GM19099 (cell line): ENCODE data around the gene GALE.

Source experiments
- POLR2A ChIP-seq: IDR thresholded peaks from 3 replicates; pipeline ENCODE4 v1.6.1; 2011; ENCODE audit warnings: low read depth; ENCODE audit not compliant: insufficient read length; ENCODE audit errors: extremely low read depth

The GALE gene

DNA sequence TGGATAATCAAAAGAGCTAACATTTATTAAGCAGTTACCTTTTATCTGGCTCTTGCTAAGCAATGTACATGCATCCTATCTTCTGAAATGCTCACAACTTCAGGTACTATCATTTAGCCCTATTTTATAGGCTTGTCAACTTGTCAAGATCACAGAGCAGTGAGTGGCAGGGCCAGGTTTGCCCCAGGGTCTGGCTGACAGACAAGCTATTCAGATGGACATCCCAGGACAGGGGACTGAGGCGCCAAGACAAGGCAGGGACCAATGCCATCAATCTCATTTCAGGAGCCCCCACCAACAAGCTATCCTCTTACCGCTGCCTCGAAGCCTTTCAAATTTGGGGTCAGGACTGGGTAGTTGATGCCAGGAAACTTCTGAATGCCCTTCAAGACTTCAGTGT lies 15.8 kb upstream of the GALE start:
- no peak for TF ChIP-seq POLR2A

DNA sequence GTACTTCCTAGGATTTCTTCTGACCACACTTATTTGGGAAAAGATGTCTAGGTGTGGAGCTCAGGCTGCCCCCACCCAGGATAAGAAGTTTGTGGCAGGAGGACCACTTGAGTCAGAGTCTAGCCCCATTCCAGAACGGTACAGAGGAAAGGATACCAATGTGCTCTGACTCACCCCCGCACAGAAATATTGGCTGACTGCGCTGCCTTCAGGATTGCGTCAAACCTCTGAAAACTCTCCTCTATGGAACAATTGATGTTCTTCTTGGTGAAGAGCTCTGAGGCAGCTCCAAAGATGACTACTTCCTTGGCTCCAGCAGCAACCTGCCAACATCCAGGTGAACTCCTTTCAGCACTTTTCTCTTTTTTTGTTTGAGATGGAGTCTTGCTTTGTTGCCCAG lies 13.5 kb upstream of the GALE start:
- TF ChIP-seq POLR2A = no peak

DNA sequence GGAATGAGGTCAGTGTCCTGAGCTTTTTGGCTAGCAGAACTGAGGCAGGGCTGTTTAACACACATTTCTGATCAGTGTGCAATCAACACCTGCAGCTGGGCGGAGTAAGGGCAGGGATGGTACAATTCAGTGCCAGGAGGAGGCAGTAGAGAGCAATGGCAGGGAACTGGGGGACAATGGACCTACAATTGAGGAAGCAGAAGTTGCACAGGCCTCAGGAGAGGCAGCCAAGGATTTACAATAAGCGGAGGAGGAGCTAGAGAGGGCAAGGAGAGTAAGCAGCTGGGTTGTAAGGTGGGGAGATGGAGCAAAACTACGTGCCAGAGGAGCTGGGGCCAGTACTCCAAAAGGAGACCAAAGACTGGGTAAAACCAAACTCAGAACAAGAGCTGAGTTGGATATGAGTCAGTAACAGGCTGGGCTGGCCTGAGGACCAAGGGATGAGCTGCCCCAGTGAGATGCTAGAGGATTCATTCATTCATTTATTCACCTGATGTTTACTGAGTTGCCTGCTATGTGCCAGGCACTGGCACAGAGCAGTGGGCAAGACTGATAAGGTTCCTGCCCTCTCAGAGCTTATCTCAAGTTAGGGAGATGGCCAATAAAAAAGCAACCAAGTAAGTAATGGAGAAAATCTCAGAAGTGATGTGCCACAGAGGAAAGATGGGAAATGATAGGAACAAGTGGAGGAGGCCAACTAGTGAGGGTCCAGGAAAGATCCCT lies 10.4 kb upstream of the GALE start:
- TF ChIP-seq POLR2A = no peak

DNA sequence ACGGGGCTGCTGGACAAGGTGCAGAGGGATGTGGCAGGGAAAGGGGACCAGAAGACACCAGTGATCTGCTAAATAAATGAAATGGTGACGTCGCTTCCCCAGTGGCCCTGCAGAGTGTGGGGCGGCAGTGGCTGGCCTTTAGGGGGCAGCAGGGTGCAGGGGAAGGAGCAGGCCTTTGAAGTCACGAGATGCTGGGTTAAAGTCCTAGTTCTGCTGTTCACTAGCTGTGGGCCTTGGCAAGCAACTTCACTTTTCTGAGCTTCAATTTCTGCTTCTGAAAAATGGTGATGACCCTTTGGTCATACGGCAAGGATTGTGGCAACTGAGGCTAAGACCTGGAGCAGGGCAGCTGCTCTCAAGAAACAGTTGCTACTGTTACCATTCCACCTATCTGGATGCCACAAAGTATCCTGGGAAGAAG lies 9.2 kb upstream of the GALE start:
- TF ChIP-seq POLR2A = no peak

DNA sequence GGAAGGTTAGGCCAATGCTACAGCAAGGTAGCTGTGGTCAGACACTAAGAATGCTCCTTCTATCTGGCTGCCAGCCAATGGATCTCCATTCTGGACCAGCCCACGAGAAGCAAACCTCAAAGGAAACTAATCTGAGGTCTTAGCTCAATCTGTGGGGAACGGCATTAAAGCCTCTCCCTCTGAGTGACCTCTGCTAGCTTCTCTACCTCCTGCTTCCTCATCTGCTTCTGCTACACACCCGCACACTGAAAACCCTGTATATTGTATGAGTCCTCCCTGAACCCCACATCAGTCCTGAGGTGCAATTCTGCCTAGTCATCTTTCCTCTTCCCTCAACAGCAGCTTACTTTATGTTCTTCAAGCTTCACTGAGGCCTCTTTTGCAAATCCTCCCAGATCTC lies 6.9 kb upstream of the GALE start:
- TF ChIP-seq POLR2A = no peak

DNA sequence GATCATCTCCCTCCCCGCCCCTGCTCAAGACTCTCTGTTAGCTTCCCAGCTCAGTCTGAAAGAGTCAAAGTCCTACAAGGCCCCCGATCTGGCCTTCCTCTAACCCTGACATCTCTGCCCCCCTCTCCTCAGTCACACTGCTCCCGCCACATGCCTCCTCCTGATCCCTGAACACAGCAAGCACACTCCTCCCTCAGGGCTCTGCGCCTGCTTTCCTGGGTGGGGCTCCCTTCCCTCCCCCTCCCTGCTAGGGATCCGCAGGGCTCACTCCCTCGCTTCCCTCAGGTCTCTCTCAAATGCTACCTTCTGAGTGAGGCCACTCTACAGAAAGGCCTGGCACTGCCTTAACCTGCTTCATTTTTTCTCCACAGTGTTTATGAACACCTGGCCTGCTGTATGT lies 5.7 kb upstream of the GALE start:
- TF ChIP-seq POLR2A = no peak

DNA sequence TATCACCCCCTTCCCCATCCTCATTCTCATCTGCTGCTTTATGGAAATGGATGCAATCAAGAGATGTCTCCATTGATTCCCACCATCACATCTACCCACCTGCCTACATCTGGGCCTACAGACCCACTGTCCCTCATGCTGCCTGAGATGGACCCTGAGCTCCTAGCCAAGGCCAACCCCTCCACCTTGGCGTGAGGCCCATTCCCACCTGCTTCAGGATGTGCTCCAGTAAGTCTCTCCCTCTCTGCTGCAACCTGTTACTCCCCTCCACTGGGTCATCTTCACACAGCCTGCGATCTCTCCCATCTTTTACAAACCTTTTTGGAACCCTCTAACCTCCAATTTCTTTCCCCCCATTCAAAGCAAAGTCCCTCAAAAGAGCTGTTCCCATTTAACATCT lies 4.5 kb upstream of the GALE start:
- TF ChIP-seq POLR2A = no peak

DNA sequence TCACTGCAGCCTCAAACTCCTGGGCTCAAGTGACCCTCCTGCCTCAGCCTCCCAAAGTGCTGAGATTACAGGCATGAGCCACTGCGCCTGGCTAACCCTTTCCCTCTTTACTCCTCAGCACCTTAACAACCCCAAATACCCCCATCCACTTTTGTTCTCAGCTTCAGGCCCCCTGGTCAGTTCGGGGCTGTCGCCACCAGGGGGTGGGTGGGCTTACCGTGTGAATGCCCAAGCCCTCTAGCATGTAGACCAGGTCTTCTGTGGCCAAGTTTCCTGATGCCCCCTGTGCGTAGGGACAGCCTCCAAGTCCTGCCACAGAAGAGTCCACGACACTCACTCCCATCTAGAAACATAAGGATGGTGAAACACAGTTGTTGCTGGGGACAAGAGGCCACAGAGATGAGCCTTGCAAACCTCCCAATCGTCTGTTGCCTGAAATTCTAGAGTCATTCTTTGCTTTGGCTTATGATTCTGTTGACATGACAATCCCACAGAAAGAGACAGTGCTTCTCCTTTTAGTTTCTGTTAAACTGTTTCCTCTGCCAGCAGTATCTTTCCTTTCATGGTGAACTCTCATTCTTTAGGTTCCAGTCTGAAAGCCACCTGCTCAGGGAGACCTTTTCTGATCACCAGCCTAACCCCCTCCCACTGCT lies 3.8 kb upstream of the GALE start:
- no peak for TF ChIP-seq POLR2A

DNA sequence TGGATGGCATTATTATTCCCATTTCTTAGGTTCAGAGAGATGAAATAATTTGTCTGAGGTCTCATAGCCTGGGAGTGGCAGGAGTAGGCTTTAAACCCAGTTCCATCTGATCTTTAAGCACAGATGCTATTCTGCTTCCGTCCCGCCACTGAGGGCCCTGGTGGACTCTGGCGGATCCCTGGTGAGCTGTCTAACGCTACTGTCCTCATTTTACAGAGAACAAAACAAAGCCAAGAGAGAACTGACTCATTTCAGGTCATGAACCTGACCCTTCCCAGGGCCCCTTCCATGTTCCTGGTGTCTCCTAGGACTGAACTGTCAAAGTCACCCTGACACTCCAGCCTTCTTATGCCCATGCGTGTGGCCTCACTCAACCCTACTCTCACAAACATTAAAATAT lies 3.1 kb upstream of the GALE start:
- no peak for TF ChIP-seq POLR2A

DNA sequence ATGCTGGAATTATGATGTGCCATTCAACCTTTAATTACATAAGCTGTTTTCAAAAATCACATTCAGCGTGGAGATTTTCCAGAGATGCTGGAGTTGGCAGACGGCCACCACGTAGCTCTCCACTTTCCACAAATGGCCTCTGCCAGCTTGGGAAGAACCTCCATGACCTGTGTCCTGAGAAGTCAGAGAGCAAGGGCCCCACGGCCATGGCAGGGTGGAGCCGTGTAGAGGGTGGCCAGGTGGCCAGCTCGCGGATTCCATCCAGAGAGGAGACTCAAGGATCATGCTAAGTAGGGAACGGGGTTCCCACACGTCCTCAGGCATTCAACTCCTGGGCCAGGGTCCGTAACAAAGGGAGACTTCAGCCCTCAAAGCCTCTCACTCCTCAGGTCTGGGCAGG lies 1.3 kb upstream of the GALE start:
- no peak for TF ChIP-seq POLR2A

DNA sequence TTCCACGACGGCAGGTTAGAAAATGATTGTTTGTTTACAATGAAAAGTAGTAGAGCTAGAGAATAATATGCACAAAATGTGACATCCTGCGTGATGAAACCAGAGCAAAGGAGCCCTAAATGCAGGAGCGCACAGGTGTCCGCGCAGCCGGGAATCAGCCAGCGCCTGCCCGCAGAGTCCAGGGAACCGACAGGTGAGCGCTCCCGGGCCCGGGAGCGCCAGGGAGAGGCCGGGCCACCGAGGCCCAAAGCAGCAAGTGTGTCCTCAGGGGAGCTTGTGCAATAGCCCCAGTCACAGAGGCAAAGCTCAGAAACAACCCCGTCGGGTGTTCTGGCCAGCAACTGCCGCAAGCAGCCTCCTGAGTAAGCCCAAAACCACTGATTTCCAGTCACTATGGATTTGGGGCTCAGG lies 789 bp upstream of the GALE start:
- TF ChIP-seq POLR2A = no peak

DNA sequence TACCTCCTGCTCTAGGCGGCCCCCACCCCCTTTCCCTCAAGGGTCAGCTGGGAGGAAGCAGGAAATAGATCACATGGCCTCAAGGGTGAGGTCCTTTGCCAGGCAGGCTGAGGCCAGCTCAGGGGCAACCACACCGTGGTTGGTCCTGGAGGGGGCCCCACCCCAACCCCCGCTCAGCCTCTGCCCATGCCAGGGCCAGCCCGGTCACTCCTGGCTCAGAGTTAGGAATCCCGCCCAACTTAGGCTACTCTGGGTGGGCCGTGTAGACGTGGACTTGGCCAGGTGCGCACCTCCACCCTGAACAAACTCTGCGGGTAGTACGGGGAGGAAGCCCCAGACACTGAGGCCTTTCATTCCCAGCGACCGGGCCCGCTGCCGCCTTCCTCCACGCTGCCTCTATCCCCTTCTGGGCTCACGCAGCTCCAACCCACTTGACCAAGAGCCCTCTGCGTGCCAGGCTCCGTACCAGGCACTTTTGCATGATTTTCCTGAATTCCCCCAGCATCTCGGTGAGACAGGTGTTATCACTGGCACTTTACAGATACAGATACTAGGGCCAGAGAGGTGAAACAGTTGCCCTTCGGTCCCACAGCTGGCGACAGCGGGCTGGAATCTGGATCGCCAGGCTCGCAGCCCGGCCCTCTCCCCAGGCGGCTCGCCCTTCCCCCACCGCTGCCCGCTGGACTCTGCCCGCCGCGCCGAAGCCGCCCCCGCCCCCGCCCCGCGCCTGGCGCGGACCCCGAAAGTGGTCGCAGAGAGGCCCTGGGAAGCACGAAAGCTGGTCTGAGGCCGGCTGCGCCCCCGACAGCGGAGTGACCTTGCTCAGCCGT lies 769 bp downstream of the GALE start:
- peak; percentile 37 for TF ChIP-seq POLR2A

DNA sequence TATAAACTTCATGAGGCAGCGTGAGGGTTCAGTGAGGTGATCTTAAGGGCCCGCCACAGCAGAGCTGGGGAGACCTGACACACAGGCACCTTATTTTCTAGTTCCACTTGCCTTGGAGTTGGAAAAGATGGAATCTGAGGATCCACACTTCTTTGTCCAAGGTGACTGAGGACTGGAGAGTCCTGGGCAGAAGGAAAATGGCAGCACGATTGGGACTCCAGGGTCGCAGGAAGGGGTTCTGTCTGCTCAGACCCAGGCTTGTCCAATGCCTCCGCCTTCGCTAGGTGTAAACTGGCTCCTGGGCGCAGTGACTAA lies 1.3 kb downstream of the GALE start:
- no peak for TF ChIP-seq POLR2A

DNA sequence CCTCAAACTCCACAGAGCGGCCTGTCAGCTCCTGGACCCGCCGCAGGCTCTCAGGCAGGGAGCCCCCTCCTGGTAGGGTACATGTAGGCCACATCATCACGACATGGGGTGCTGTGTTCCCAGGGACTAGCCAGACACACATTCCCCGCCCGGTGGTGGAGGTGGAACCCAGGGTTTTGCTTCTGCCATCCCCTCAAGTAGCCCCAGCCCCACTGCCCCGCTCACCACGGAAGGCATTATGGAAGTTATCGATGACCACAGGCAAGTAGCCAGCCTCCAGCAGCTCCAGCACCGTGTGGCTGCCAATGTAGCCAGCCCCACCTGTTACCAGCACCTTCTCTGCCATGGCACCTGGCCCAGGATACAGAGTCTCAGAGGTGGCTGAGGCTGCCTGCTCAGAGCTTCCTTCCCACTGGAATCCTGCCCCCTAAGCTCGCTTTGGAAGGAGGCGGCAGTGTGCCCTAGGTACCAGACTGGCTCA lies 1.9 kb downstream of the GALE start:
- TF ChIP-seq POLR2A = no peak

DNA sequence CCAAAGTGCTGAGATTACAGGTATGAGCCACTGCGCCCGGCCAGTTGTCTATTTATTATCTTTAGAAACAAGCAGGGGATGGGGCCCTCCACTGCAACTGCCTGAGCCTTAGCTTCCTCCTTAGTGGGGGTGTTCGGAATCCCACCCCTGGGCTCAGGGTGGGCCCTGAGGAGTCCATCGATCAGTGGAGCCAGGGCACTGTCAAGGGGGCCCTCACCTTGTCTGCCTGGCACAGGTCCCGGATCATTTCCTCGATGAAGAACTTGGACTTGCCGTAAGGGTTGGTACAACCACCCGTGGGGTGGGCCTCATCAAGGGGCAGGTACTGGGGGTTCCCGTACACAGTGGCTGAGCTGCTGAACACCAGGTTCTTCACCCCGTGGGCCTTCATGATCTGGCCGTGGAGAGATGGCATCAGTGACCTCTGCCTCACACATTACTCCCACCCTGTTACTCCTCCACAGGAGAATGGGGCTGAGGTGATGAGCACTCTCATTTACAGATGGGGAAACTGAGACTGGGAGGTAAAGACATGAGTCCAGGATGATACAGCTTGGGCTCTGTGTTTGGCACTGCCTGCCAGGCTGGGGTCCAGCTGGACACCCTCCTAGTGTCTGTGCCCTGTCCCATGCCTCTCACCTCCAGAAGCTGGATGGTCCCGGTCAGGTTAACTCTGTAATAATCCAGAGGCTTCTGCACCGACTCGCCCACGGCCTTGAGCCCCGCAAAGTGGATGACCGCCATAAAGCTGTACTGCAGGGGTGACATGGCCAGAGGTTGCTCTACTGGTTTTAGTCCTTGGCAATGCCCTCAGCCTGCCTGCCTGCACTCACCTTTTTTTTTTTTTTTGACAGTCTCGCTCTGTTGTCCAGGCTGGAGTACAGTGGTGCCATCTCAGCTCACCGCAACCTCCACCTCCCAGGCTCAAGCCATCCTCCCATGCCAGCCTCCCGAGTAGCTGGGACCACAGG lies 2.8 kb downstream of the GALE start:
- no peak for TF ChIP-seq POLR2A
